ENCODE results near the gene PAPOLA. TPM values are rescaled to one million over a fixed set of nuclear protein-coding genes. Genes with fewer than 3 reads are reported as not detected.
"Not testable (repeated sequence)": the region's sequence is repeated elsewhere in the genome, so short reads cannot be mapped to it uniquely, and the experiment has no call there.

The PAPOLA gene
- total RNA-seq, 4 donors from 2014 or later: 105 to 155 (median 116) TPM

- 68% methylated on average over 8 of the region's 8 CpGs for WGBS
- no peaks in the 10 kb centered on the region for H3K36me3 ChIP-seq
- no peak for DNase-seq (ENCODE audit: extremely low spot score)
- H3K4me3 ChIP-seq: no peak overlapping the region
- intact Hi-C loops (cut with DNase I): no loop called here
- no peaks in the 10 kb centered on the region for H3K9me3 ChIP-seq
- TF ChIP-seq EP300 (IDR thresholded peaks at IDR 0.05) (no peak), POLR2AphosphoS5 (IDR thresholded peaks at IDR 0.05) (no peak)
- H3K27me3 ChIP-seq: no peaks in the 10 kb centered on the region
- H3K4me1 ChIP-seq: no peaks in the 10 kb centered on the region
- H3K27ac ChIP-seq (replicated peaks in 1 of 4): no peak overlapping the region
Observed at GRCh38 chr14:96461950-96462798, 40.0 kb upstream of the PAPOLA start.

- no peak overlapping the region for H3K4me3 ChIP-seq
- H3K36me3 ChIP-seq: no peaks in the 10 kb centered on the region
- no peak for TF ChIP-seq POLR2AphosphoS5 (IDR thresholded peaks at IDR 0.05)
- TF ChIP-seq CTCF (IDR thresholded peaks at IDR 0.05): no peak
- no peak for TF ChIP-seq POLR2A (IDR thresholded peaks at IDR 0.05; ENCODE audit: low read depth)
- TF ChIP-seq EP300 (IDR thresholded peaks at IDR 0.05): no peak
- intact Hi-C loops (cut with DNase I): no loop called here
- H3K27ac ChIP-seq (replicated peaks in 1 of 4): no peak overlapping the region
- H3K9me3 ChIP-seq: no peaks in the 10 kb centered on the region
- H3K27me3 ChIP-seq: no peaks in the 10 kb centered on the region
- WGBS: 85% methylated on average over 7 of the region's 7 CpGs
- DNase-seq (ENCODE audit: extremely low spot score): no peak
- H3K4me1 ChIP-seq: no peaks in the 10 kb centered on the region
Observed at GRCh38 chr14:96464136-96464535, 38.0 kb upstream of the PAPOLA start.

DNA sequence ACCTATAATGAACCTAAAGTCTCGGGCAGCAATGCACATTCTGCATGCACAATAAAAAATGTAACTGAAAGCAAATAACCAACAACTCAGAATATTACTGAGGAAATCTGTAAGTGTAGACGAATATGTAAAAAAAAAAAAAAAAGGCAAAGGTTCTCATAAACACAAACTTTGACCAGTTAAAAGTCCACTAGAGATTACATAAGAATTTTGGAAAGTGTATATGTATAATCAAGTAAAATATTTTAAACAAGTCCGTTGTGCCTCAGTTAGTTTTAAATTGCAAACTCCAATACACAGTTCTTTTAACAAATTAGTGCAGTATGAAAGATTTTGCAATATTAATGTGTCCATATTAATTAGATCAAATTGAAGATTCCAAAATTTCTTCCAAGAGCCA is 35.3 kb upstream of the PAPOLA start:
- Histone ChIP-seq H3K36me3 (no peaks in the 10 kb centered on the region), H3K4me3 (no peak overlapping the region), H3K9me3 (no peaks in the 10 kb centered on the region), H3K4me1 (no peaks in the 10 kb centered on the region), H3K27ac (replicated peaks in 1 of 4) (no peak overlapping the region), H3K27me3 (no peaks in the 10 kb centered on the region)
- DNase-seq (ENCODE audit: extremely low spot score): no peak
- WGBS: 76% methylated on average over 3 of the region's 3 CpGs
- TF ChIP-seq CTCF (IDR thresholded peaks at IDR 0.05) (no peak), POLR2A (IDR thresholded peaks at IDR 0.05; ENCODE audit: low read depth) (no peak), POLR2AphosphoS5 (IDR thresholded peaks at IDR 0.05) (no peak), EP300 (IDR thresholded peaks at IDR 0.05) (no peak)
- intact Hi-C loops (cut with DNase I): no loop called here

DNA sequence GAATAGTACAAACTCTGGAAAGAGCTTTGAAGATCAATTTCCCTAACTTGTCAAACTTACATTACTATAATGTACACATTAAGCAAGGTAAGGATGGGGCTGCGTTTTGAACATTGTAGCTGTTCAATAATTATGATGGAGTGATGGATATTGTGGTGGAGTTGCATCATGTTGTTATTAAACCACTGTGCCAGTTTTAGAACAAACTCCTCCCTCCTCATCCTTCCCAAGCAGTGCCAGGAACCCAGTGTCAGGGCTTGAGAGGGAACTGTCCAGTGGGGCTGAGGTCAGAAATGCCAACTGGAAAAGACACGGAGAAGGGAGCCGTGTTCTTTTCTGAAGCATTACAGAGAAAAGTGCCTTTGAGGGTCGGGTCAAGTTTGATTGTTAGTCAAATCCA is 31.9 kb upstream of the PAPOLA start:
- no peak for DNase-seq (ENCODE audit: extremely low spot score)
- no peak overlapping the region for H3K4me3 ChIP-seq
- intact Hi-C loops (cut with DNase I): no loop called here
- WGBS: 46% methylated on average over 4 of the region's 4 CpGs
- TF ChIP-seq POLR2AphosphoS5 (IDR thresholded peaks at IDR 0.05) (no peak), EP300 (IDR thresholded peaks at IDR 0.05) (no peak), POLR2A (IDR thresholded peaks at IDR 0.05; ENCODE audit: low read depth) (no peak), CTCF (IDR thresholded peaks at IDR 0.05) (no peak)
- H3K27me3 ChIP-seq: no peaks in the 10 kb centered on the region
- H3K9me3 ChIP-seq: no peaks in the 10 kb centered on the region
- H3K4me1 ChIP-seq: no peaks in the 10 kb centered on the region
- no peak overlapping the region for H3K27ac ChIP-seq (replicated peaks in 1 of 4)
- no peaks in the 10 kb centered on the region for H3K36me3 ChIP-seq

DNA sequence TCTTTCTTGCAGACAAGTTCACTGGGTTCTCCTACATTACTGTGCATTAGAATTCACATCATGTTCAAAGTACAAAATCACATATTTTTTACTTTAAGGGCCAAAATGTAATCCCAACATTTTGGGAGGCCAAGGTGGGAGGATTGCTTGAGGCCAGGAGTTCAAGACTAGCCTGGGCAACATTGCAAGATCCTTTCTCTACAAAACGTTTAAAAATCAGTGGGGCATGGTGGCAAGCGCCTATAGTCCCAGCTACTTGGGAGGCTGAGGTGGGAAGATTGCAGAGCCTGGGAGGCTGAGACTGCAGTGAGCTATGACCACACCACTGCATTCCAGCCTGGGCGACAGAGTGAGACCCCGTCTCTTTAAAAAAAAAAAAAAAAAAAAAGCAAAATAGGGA is 31.2 kb upstream of the PAPOLA start:
- H3K9me3 ChIP-seq; H3K36me3 ChIP-seq; DNase-seq (ENCODE audit: extremely low spot score); H3K27me3 ChIP-seq; H3K4me1 ChIP-seq; H3K4me3 ChIP-seq; H3K27ac ChIP-seq (replicated peaks in 1 of 4); intact Hi-C loops (cut with DNase I): not testable (repeated sequence)
- WGBS: 86% methylated on average over 4 of the region's 4 CpGs

GRCh38 chr14:96478119-96478518 is 24.1 kb upstream of the PAPOLA start:
- H3K4me1 ChIP-seq: no peaks in the 10 kb centered on the region
- WGBS: 78% methylated on average over 6 of the region's 6 CpGs
- intact Hi-C loops (cut with DNase I): no loop called here
- no peaks in the 10 kb centered on the region for H3K9me3 ChIP-seq
- H3K36me3 ChIP-seq: no peaks in the 10 kb centered on the region
- H3K4me3 ChIP-seq: no peak overlapping the region
- TF ChIP-seq POLR2AphosphoS5 (IDR thresholded peaks at IDR 0.05) (no peak), CTCF (IDR thresholded peaks at IDR 0.05) (no peak), EP300 (IDR thresholded peaks at IDR 0.05) (no peak), POLR2A (IDR thresholded peaks at IDR 0.05; ENCODE audit: low read depth) (no peak)
- no peak for DNase-seq (ENCODE audit: extremely low spot score)
- H3K27ac ChIP-seq (replicated peaks in 1 of 4): no peak overlapping the region
- no peaks in the 10 kb centered on the region for H3K27me3 ChIP-seq

All from esophagus muscularis mucosa (tissue), 4 donors.